SH-SY5Y (cell line): ENCODE results near the gene COPS9.

Experiments
- GATA2 ChIP-seq: IDR thresholded peaks from 2 replicates; pipeline ENCODE4 v1.6.1; 2011; ENCODE audit warnings: mild to moderate bottlenecking, low read depth, low read length
- GATA3 ChIP-seq: IDR thresholded peaks from 2 replicates; pipeline ENCODE4 v1.6.1; 2011; ENCODE audit warnings: low read depth, mild to moderate bottlenecking, low read length, moderate library complexity

- no peak for TF ChIP-seq GATA3
- no peak for TF ChIP-seq GATA2
Measured at GRCh38 chr2:240145461-240145860, 9.4 kb upstream of the COPS9 start.
